B cell (primary cell): ENCODE results near the gene MAP4K4.

Source experiments
- CTCF ChIP-seq: fragments of 200-600 bp; IDR thresholded peaks from one replicate; pipeline ENCODE4 v1.8.0; 2022; ENCODE audit warnings: antibody characterized with exemption, mild to moderate bottlenecking
- EZH2 ChIP-seq: IDR thresholded peaks from 2 replicates; pipeline ENCODE4 v1.6.1; 2012; ENCODE audit warnings: borderline replicate concordance, low read depth, mild to moderate bottlenecking, moderate library complexity, low read length; ENCODE audit not compliant: insufficient read depth, poor library complexity, severe bottlenecking

GRCh38 chr2:101679801-101680487 is 17.6 kb upstream of the MAP4K4 start:
- TF ChIP-seq CTCF (no peak), EZH2 (no peak)
